Fibroblast of peridontal ligament (primary cell): ENCODE measurements around the gene JAM3.
"Not testable (repeated sequence)": the region's sequence is repeated elsewhere in the genome, so short reads cannot be mapped to it uniquely, and the experiment has no call there.

Experiments
- DNase-seq: peaks from one replicate; pipeline ENCODE4 v3.0.0-alpha.2; 2010; ENCODE audit errors: extremely low read depth

Gene JAM3

DNA sequence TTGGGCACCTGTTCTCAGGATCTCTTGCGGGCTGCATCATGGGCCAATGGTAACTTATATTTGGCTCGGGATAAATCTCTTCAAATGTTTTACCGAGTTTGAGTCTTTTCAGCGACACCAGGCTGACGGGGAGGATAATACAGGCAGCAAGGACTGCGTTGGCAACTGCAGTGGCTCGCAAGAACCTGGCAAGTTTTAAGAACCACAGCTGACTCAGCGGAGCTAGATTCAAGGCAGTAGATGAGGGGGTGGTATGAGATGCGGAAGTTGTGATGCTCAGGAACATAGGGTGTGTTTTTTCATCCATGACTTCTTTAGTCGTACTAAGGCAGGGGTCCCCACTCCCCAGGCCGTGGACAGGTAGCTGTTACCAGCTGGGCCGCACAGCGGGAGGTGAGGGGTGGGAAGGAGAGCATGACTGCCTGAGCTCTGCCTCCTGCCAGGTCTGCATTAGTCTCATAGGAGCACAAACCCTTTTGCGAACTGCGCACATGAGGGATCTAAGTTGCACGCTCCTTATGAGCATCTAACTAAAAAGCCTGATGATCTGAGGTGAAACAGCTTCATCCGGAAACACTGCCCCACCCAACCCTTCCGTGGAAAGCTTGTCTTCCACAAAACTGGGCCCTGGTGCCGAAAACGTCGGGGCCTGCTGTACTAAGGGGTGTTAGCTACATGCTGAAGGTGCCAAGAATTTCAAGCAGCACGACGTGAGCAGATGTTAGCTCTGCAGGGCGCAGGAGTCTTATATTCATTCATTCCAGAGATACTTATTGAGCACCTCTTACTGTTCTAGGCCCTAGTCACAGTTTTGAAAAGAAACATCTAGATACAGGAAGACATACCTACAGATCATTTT is 6.4 kb upstream of the JAM3 start:
- no peak for DNase-seq

DNA sequence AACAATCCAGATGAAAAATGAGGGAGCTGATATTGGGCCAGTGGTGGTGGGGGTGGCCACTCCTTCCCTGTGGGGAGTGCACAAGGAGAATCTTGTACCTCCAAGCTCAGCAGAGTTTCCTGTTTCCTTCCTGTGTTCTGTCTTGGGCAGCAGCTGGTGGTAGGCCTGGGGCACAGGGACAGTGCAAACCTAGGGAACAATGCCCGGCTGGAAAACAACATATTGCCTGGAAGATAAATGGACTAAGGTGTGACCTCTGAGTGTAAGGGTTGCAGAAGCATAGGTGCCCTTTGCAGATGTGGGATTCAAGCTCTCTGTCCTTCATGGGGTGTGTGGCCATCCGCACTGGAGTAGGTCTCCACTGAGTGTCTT is 5.8 kb upstream of the JAM3 start:
- no peak for DNase-seq

DNA sequence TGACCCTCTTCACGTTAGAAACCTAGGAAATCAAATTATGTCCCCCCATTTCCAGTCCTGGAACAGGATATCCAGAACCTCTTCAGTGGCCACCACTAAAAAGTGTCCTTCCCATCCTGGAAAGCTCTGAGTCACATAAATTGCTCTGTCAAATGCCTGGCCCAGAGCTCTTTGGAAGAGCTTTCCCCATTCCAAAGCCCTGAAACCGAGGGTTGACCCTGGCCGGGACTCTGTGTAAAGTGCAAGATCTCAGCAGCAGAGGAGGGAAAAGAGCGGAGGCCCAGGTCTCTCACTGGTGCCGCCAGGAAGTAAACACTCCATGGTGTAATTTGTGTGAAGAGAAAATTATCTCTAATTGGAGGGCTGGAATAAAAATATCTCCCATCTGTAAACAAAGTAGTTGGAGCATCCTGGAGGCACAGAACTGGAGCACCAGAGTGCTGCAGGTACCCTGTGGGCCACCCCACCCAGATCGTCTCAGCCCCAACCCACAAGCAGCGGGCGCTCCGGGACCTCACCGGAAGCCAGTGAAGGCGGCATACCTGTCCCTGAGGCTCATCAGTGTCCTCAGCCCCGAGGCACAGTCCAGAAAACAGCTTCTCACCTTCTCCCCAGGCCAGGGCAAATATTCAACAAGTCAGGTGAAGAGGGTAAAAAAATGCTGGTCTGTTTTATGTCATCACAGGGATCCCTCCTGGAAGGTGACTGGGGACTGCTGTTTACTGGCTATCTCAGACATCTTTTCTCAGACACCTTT is 4.7 kb upstream of the JAM3 start:
- no peak for DNase-seq

DNA sequence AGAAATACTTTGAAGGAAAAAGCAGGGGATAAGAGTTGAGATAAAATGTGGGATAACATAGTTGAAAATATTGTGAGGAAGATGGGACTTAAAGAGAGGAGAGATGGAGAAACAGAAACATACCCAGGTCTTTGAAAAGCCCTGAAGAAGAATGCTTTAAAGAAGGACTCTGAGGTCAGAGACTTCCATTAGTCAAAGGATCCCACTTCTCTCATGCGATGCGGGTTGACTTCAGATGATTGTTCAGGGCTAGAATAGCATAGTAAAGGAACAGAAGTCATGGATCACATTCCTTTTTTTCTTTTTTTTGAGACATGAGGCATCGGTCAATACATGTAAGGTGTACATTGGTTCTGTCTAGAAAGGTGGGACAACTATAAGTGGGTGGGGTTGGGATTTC is 3.5 kb upstream of the JAM3 start:
- DNase-seq: no peak

DNA sequence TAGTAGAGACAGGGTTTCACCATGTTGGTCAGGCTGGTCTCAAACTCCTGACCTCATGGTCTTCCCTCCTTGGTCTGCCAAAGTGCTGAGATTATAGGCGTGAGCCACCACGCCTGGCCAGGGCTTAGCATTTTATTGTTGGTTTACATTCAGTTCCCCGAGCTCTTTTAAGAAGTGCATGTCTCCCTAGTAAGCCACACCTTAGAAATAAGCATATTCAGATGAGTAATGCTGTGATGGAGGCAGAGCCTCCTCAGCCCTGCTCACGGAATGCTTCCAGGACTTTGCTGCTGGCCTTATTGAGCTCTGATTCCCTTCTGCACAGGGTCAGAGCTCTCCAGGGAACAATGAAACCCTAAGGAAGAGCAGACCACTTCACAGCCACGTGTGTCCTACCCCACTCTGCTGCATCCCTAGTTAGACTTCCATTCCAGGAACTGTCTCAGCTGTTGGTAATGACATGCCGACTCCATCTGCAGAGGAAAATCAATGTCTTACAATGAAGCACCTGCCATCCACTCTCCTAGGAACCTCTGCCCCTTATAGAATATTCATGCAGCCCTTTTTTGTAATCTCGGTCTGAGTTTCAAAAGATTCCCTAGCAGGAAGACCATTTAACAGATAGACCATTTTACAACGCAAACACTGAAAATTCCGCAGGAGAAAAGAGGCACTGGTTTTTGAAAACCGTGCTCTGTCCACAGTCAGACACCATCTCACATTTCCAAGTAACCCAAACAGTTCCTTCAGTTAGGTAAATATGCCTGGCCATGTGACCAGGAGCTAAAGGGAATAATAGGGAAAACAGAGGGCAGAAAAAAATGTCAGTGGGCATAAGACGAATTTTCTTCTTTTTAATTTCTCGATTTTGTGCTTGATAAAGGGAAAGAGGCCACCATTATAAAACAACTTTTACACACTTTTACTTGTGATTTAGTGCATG is 1.7 kb upstream of the JAM3 start:
- DNase-seq: no peak

DNA sequence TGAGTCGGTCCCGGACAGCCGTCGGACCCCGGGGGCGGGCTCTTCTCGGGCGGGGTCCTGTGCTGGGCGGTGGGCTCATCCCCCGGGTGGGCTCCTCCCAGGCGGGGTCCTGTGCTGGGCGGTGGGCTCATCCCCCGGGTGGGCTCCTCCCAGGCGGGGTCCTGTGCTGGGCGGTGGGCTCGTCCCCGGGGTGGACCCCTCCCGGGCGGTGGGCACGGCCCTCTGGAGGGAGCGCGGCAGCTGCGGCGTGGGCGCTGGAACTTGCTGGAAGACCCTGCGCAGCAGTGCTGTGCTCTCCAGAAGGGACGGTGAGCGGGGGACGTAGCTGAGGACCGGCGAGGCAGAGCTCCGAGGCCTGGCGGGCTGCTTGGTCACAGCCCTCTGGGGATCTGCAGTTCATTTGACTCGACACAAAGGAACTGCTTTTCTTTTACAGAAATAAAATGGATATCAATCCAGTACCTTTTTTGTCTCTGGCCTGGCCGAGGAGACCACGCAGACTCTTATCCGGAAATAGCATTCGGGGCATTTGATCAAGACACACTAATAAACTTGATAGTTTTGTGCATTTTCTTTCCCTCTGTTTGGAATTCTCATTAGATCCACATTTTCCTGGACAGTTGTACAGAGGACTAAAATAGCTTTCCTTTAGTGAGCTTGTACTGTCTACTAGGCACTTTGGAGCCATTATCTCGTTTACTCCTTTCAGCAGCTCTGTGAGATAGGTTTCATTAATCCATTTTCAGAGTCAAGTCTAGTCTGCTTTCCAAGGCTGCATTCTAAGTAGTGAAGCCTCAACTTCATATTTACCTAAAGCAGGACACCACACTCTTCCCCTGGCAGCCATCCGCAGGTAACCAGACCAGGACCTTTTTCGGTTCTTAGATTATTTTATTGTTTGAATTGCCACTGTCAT is 812 bp downstream of the JAM3 start:
- peak; percentile 28 for DNase-seq

DNA sequence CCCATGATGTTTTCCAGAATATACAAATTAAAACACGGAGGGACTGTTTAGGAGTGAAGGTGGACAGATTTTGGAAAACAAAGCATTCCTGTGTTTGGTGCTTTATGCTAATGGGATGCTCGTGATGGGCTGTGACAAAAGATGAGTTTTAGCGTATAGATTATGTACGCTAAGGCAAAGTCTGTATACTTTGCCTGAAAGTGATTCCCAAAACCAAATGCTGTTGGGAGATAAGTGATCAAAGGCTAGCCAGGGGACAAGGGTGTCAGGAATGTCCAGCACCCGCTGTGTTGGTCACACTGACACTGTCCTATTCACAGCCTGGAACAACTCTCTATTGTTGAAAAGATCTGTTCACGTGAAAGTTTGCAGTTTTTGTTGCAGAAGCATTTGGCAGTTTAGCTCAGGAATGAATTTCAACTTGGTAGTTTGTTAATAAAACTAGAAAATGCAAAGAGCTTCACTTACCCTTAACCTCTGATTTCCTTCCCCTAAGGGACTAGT is 1.5 kb downstream of the JAM3 start:
- DNase-seq: no peak

DNA sequence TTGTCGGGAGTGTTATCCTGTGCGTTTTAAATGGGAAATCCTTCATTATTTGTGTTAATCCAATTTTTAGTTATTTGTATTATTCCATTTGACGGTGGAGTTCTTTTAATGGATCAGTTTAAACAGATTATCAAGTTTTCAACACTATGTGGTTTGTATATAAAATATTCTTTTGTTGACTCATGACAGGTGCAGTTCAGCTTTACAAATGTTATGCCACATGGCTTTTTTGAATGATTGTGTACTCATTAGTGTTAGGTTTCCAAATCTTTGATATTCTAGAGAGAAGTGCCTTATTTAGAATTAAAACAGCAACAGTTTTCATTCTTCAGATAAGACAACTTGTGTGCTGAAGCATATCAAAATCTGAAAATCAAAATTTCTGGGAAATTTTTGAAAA is 2.4 kb downstream of the JAM3 start:
- DNase-seq: no peak

DNA sequence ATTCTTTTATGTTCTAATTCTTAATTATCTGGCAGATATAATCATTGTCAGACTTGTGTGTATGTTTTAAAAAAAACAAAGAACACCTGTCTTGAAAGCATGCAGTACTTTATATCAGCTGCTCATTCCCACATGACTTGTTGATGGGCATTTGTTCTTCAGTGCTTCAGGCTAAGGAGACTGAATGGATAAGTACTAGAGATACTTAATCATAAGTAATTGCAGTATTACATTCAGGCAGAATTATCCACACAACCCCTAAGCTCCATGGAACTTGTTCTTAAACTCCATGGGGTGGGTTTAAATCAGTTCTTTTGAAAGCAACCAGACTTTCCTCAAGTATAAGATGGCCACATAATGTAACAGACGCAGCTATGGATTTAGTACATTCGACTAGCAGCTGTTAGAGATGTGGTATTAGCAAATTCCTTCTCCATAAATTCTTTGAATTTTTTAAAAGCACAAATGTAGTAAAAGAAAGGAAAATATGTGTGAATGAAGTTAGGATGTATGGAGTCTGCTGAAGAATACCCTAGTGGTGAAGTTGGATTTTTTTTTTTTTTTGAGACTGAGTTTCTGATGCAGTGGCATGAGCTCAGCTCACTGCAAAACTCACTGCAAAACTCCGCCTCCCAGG is 3.0 kb downstream of the JAM3 start:
- DNase-seq: no peak

DNA sequence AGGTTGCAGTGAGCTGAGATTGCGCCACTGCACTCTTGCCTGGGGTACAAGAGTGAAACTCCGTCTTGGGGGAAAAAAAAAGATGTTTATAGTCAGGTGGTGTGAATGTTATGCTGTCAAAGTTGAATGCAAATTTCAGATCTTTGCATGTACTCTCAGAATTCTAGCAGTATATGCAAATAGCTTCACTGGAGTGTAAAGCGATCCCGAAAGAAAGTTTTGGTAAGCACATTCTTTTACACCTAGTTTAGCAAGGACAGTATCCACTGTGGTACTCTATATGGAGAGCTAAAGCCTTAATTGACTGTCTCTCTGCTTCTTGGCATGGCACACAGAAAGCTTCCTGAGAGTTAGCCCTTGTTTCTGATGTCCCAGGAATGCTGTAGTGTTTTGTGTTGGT is 4.0 kb downstream of the JAM3 start:
- no peak for DNase-seq

DNA sequence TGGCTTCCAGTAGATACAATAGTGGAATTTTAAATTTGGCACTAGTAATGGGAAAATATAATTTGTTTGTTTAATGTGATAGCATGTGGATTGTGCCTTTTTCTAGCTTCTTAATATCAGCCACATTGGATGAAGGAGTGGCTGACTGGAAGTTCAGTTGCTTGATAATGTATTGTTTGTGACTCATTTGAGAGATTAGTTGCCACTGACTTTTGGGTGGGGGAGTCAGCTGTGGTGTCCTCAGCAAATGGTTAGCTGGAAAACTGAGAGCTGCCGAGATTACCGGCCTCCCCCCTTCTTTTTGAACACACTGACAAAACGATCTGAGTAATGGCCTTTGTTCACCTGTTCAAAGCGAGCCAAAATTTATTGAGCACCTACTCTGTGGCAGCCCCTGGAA is 5.5 kb downstream of the JAM3 start:
- peak; percentile 22 for DNase-seq

DNA sequence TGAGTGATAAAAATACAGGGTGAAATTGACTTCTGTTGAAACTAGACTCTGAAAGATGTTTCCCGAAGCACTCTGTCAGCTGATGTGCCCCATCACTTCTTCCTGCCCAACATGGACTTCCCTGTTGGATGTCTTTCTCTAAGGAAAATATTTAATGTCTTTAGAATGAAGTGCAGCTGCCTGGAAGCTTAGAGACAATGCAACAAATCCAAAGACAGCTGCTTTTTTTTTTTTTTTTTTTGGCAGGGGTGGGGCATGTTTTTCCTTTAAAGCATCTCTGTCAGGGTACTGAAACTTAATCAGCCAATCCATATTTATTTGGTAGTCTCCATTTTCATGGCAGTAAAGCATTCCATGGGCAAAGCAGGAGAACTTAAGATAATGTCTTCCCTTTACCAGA is 5.9 kb downstream of the JAM3 start:
- DNase-seq: no peak

DNA sequence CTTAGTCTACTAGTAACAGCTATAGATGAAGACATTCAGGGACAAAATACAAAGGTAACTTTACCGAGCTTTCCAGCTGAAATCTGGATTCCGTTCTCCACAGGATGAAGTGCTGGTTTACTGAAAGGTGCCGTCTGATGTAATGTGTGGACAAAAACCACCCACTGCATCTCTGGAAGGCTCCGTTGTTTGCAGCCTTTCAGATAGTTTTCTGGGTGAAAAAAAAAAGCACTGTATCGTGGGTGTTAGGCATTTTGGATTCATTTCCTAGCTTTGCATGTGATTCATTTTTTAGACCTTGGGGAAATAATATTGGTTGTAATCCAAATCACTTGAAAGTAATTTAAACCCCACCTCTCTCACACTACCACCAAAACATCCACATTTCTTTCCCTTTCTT is 10.4 kb downstream of the JAM3 start:
- DNase-seq: peak; percentile 18

DNA sequence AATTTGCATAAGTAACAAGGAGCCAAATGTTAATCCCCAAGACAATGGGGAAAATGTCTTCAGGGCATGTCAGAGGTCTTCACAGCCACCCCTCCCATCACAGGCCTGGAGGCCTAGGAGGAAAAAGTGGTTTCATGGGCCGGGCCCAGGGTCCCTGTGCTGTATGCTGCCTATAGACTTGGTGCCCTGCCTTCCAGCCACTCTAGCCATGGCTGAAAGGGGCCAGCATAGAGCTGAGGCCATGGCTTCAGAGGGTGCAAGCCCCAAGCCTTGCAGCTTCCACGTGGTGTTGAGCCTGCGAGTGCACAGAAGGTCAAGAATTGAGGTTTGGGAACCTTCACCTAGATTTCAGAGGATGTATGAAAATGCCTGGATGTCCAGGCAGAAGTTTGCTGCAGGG is 12.4 kb downstream of the JAM3 start:
- not testable (repeated sequence) for DNase-seq

DNA sequence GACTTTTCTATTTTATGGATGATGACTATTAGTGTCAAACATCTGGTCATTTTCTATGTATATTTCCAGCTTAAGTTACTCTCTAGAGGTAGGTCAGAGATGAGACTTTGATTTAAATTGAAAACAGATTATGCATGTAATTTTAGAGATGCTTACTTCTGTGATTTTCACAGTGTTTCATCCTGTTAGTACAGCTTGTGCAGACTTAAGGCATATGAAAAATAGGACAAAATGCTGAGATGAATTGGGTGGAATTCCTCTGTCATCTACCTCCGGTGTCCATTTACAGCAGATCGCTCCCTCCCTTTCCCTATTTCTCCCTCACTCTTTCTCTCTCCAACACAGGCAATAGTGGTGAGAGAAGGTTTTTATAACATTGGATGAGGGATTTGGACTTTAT is 14.1 kb downstream of the JAM3 start:
- DNase-seq: peak; percentile 27

DNA sequence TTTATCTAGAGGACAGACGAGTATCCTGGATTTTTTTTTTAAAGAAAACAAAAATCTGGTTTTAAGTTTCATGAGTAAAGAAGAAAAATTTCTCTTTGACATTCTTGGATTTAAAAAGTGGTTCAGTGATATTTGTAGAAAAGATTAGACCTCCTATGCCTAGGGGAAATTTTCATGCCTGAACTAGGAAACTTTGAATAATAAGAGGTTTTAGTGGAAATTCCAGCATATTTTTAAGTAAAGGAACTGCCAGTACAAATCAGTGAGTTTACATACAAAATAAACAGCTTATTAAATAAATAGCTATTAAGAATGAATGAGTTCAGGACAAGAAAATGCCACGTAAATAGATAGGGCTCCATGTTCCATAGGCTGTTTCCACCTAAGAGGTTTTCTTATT is 17.5 kb downstream of the JAM3 start:
- DNase-seq: peak; percentile 17

DNA sequence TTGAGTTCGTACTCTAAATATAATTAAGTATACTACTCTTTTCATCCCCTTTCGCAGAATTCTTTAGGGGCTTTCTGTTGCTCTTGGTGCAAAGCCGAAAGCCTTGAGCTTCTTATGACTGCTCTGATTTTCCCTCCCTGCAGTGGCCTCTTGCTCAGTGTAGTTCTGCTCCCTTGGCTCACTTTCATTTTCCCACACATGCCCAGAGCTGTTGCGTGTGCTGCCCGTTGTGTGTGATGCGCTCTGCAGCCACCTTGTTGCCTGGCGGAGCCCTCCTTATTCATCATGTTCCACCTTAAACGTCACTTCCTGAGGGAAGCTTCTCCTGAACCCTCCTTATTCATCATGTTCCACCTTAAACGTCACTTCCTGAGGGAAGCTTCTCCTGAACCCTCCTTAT is 23.1 kb downstream of the JAM3 start:
- DNase-seq: not testable (repeated sequence)

DNA sequence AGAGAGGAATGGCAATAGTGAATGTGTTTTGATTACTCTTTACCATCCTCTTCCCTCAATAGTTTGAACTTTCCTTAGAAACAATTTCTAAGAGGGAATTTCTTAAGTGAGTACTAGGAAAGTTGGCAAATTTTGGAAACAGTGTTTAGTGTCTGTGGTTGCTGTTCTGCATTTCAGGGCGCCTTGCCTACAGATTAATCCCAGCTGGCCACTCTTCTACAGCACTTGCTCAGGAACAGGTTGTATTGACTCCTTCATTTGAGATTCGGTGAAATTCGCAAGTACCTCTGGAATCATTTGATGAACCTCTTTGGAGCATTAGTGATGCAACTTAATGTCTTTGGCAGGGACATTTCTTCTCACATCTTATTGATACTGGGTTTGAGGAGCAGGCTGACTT is 28.3 kb downstream of the JAM3 start:
- DNase-seq: peak; percentile 64

DNA sequence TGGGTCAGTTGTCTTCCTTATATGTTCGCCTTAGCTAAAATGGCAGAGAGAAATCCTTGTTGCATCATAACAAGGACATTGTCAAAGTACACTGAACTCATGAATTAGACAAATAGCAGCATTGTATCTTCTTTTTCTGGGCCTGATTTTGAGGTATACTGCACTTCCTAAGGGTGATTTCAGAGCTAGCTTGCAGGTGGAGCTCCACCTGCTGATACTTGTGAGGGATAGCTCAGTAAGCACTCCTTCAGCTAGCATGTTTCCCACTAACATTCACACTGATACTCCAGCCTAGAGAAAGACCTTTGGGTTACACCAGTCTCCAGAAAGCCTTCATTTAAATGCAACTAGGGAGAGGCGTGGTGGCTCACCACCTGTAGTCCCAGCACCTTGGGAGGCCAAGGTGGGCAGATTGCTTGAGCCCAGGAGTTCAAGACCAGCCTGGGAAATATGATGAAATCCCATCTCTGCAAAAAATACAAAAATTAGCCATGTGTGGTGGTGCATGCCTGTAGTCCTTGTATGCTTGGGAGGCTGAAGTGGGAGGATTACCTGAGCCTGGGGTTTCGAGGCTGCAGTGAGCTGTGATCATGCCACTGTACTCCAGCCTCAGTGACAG is 29.8 kb downstream of the JAM3 start:
- no peak for DNase-seq

DNA sequence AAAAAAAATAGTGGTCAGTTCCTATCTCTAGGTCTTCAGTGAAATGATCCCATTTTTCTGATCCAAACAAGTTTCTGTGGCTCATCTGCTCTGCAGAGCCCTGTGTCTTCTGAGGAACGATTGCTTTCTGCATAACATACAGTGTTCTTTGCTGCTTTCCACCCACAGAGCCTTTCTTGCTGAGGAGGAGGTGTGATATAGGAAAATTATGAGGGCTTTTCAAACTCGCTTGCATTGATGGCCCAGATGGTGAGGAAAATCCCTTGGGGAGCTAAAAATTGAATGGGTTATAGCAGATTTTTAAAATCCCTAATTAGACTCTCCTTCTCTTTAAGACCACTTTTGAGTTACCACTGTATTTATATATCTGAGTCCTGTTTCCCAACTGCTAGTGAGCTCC is 31.3 kb downstream of the JAM3 start:
- DNase-seq: no peak
